A549 (cell line): Measurements from ENCODE around the gene SLC38A3. TPM values are rescaled to one million over a fixed set of nuclear protein-coding genes. Genes with fewer than 3 reads are reported as not detected.
A peak's percentile ranks its signal among the peaks of the same experiment; 100 is the strongest.

Experiments used
- ATAC-seq, 2 experiments: fragments of 200-7000 bp in 1 of 2; fragments of >200 bp in 1 of 2; cut with Nextera tagmentation in 1 of 2; cut with Tn5 transposase in 1 of 2; 3 replicates each; pipeline versions ENCODE4 v1.8.0 to v1.9.1; 2018 to 2020; ENCODE audit warnings: mild to moderate bottlenecking in 1 of 2, moderate library complexity in 1 of 2
- CTCF ChIA-PET: fragments of 300-600 bp; sonication (Branson Sonifier 250); formaldehyde crosslinking; extraction: SDS; loops from one replicate; lab custom pipeline; 2021; ENCODE audit warnings: antibody characterized with exemption, inconsistent platforms; lab: Yijun Ruan, JAX
- POLR2A ChIA-PET: fragments of 350-600 bp; formaldehyde crosslinking; extraction: SDS; loops from one replicate; lab custom pipeline; 2021; ENCODE audit warnings: antibody characterized with exemption, inconsistent platforms; lab: Yijun Ruan, JAX
- DNase-seq, 2 experiments: peaks; one replicate each; pipeline versions ENCODE4 v3.0.0 to v3.0.0-alpha.2; 2011 to 2016; ENCODE audit warnings: low read depth in 1 of 2, low spot score in 1 of 2
- FAIRE-seq: peaks from 2 replicates; lab custom pipeline; 2011; peaks lifted over from hg19 to GRCh38; lab: Jason Lieb, UNC
- H3K27ac ChIP-seq, 2 experiments: fragments of >200 bp; sonication (Bioruptor Twin); formaldehyde crosslinking; 3 replicates each; pipeline ENCODE4 v1.5.1; 2016 to 2017
- H3K4me1 ChIP-seq: fragments of >200 bp; sonication (Bioruptor Twin); formaldehyde crosslinking; 3 replicates; pipeline ENCODE4 v1.6.1; 2016
- H3K4me2 ChIP-seq: fragments of >200 bp; sonication (Bioruptor Twin); formaldehyde crosslinking; 3 replicates; pipeline ENCODE4 v1.6.1; 2016
- H3K4me3 ChIP-seq: fragments of >200 bp; sonication (Bioruptor Twin); formaldehyde crosslinking; 3 replicates; pipeline ENCODE4 v1.5.1; 2016
- H3K9me3 ChIP-seq: fragments of >200 bp; sonication (Bioruptor Twin); formaldehyde crosslinking; 3 replicates; pipeline ENCODE4 v1.6.1; 2016
- CBX2 ChIP-seq: fragments of 200-600 bp; sonication (generic); IDR thresholded peaks from 2 replicates; pipeline ENCODE4 v1.6.1; 2016; ENCODE audit warnings: low read depth, mild to moderate bottlenecking, borderline replicate concordance
- CBX8 ChIP-seq: fragments of 200-600 bp; sonication (generic); IDR thresholded peaks from 2 replicates; pipeline ENCODE4 v1.6.1; 2016
- CHD2 ChIP-seq: fragments of 150-350 bp; IDR thresholded peaks from 2 replicates; pipeline ENCODE4 v1.6.1; 2014; ENCODE audit warnings: low read length; ENCODE audit not compliant: partially characterized antibody
- CTCF ChIP-seq: fragments of >200 bp; sonication (Bioruptor Twin); formaldehyde crosslinking; IDR thresholded peaks from 3 replicates; pipeline ENCODE4 v1.5.1; 2016
- EHF ChIP-seq: fragments of 250-450 bp; sonication (Bioruptor Pico); IDR thresholded peaks from 2 replicates; pipeline ENCODE4 v1.5.0; 2020; ENCODE audit warnings: mild to moderate bottlenecking
- EP300 ChIP-seq, 2 experiments: fragments of >200 bp; sonication (Bioruptor Twin); formaldehyde crosslinking; IDR thresholded peaks; 2 replicates in 1 of 2; 3 replicates in 1 of 2; pipeline ENCODE4 v1.6.1; 2016 to 2017
- ESRRA ChIP-seq: fragments of 150-350 bp; IDR thresholded peaks from 2 replicates; pipeline ENCODE4 v1.6.1; 2014; ENCODE audit warnings: mild to moderate bottlenecking, low read length, borderline replicate concordance
- FOSL2 ChIP-seq, 2 experiments: fragments of 450-650 bp in 1 of 2; fragments of >200 bp in 1 of 2; sonication (Bioruptor Twin) in 1 of 2; formaldehyde crosslinking; IDR thresholded peaks; 2 replicates each; pipeline versions ENCODE4 v1.5.0 to v1.6.1; 2016 to 2020; ENCODE audit warnings: mild to moderate bottlenecking in 1 of 2, moderate library complexity in 1 of 2
- FOXS1 ChIP-seq: fragments of 250-450 bp; sonication (Bioruptor Pico); IDR thresholded peaks from 2 replicates; pipeline ENCODE4 v1.5.0; 2020; ENCODE audit warnings: mild to moderate bottlenecking, moderate library complexity
- HEYL ChIP-seq: fragments of 250-450 bp; sonication (Bioruptor Pico); IDR thresholded peaks from 2 replicates; pipeline ENCODE4 v1.8.0; 2021; ENCODE audit warnings: mild to moderate bottlenecking, moderate library complexity
- HOXA7 ChIP-seq: fragments of 250-450 bp; sonication (Bioruptor Pico); IDR thresholded peaks from 2 replicates; pipeline ENCODE4 v1.5.0; 2020; ENCODE audit warnings: mild to moderate bottlenecking, moderate library complexity
- JUNB ChIP-seq: fragments of >200 bp; sonication (Bioruptor Twin); formaldehyde crosslinking; IDR thresholded peaks from 2 replicates; pipeline ENCODE4 v1.6.1; 2016
- KDM5A ChIP-seq: fragments of 200-600 bp; sonication (generic); IDR thresholded peaks from 2 replicates; pipeline ENCODE4 v1.6.1; 2016; ENCODE audit warnings: antibody characterized with exemption, mild to moderate bottlenecking
- MAFK ChIP-seq: fragments of 450-650 bp; IDR thresholded peaks from 2 replicates; pipeline ENCODE4 v1.6.1; 2014; ENCODE audit not compliant: partially characterized antibody
- MAX ChIP-seq: IDR thresholded peaks from 2 replicates; pipeline ENCODE4 v1.6.1; 2012
- NFE2L2 ChIP-seq: fragments of 150-350 bp; conservative IDR thresholded peaks from 2 replicates; pipeline ENCODE4 v1.6.1; 2014; ENCODE audit warnings: low read length
- PHF8 ChIP-seq: fragments of 200-600 bp; sonication (generic); IDR thresholded peaks from 2 replicates; pipeline ENCODE4 v1.6.1; 2016; ENCODE audit warnings: low read depth, mild to moderate bottlenecking, antibody characterized with exemption, moderate library complexity, borderline replicate concordance
- POLR2A ChIP-seq: IDR thresholded peaks from 2 replicates; pipeline ENCODE4 v1.6.1; 2012; ENCODE audit warnings: mild to moderate bottlenecking, low read length
- SMC3 ChIP-seq: fragments of >200 bp; sonication (Bioruptor Twin); formaldehyde crosslinking; IDR thresholded peaks from 3 replicates; pipeline ENCODE4 v1.6.1; 2018; ENCODE audit warnings: inconsistent platforms
- SREBF2 ChIP-seq: fragments of 450-650 bp; IDR thresholded peaks from 2 replicates; pipeline ENCODE4 v1.6.1; 2014; ENCODE audit warnings: mild to moderate bottlenecking, moderate library complexity
- TFCP2L1 ChIP-seq: fragments of 250-450 bp; sonication (Bioruptor Pico); IDR thresholded peaks from 2 replicates; pipeline ENCODE4 v1.5.0; 2021; ENCODE audit warnings: mild to moderate bottlenecking
- TP53 ChIP-seq: fragments of 250-450 bp; sonication (Bioruptor Pico); IDR thresholded peaks from 2 replicates; pipeline ENCODE4 v1.5.0; 2021; ENCODE audit warnings: mild to moderate bottlenecking, moderate library complexity
- USF2 ChIP-seq: fragments of 450-650 bp; IDR thresholded peaks from 2 replicates; pipeline ENCODE4 v1.6.1; 2014; ENCODE audit warnings: antibody characterized with exemption
- ZC3H11A ChIP-seq: fragments of 450-650 bp; IDR thresholded peaks from 2 replicates; pipeline ENCODE4 v1.6.1; 2014; ENCODE audit warnings: antibody characterized with exemption, mild to moderate bottlenecking
- ZSCAN20 ChIP-seq: fragments of 250-450 bp; sonication (Bioruptor Pico); IDR thresholded peaks from 2 replicates; pipeline ENCODE4 v1.8.0; 2022; ENCODE audit warnings: mild to moderate bottlenecking, moderate library complexity
- WGBS: methylation state at CpG from one replicate; pipeline ENCODE4 v1.1.6; 2017; ENCODE audit errors: missing lambda C conversion rate; 5-methylcytosine and 5-hydroxymethylcytosine counted together
- polyA plus RNA-seq, 4 experiments: library from polyadenylated mRNA; depleted of rRNA in 3 of 4; stranded (reverse); fragments of >200 nt; fragmentation: RNase III in 1 of 4; extraction: RNeasy Plus Mini Kit Qiagen cat#74134 plus additional on column Dnase treatment in 1 of 4; gene quantifications; 2 replicates in 3 of 4; 3 replicates in 1 of 4; pipeline ENCODE4 v1.2.3, GENCODE V29; 2011 to 2017

The SLC38A3 gene
- polyA plus RNA-seq, 2 of the 4 experiments (the other 2 are of a cell fraction), result 0.05 TPM; not detected in 1

GRCh38 chr3:50181985-50182384 lies 23.1 kb upstream of the SLC38A3 start (continued):
- TF ChIP-seq FOSL2 (IDR thresholded peaks at IDR 0.05), result no peak
- no peak for TF ChIP-seq FOSL2 (CRISPR knock-in tag; IDR thresholded peaks at IDR 0.05)
- TF ChIP-seq FOXS1, result no peak
- TF ChIP-seq CTCF, result no peak
- TF ChIP-seq USF2, result no peak
- TF ChIP-seq KDM5A, result no peak
- TF ChIP-seq ZSCAN20 (CRISPR knock-in tag), result no peak
- TF ChIP-seq EP300 (IDR thresholded peaks at IDR 0.05), result no peak
- TF ChIP-seq, all 56 proteins: peak for 0

- CTCF ChIA-PET, result interaction anchor here (0.6 to 18.7 kb wide), 11 partner anchors 10 to 124 kb away, joined by 3 to 240 read pairs (median 6); no protein-coding TSS in a partner anchor
- H3K4me1 ChIP-seq, result peaks cover 6% of the 10 kb centered on the region; the same call in 1 of the 3 replicates
- H3K27ac ChIP-seq, result no peak overlapping the region
- peak in 1 of 2 experiments; percentile 40; a peak in 3 of 6 replicates for ATAC-seq
- no peak overlapping the region for H3K4me3 ChIP-seq
- TF ChIP-seq EHF (CRISPR knock-in tag), result no peak
- TF ChIP-seq ZSCAN20 (CRISPR knock-in tag), result no peak
- no peak for TF ChIP-seq HEYL (CRISPR knock-in tag)
- TF ChIP-seq TFCP2L1 (CRISPR knock-in tag), result no peak
- no peak for TF ChIP-seq EP300 (IDR thresholded peaks at IDR 0.05)
- TF ChIP-seq NFE2L2, result no peak
- no peak for TF ChIP-seq SMC3
- no peak for TF ChIP-seq TP53
- no peak for TF ChIP-seq POLR2A
- TF ChIP-seq ESRRA, result no peak
- no peak for TF ChIP-seq CHD2
- no peak for TF ChIP-seq MAX
- no peak for TF ChIP-seq JUNB
- no peak for TF ChIP-seq PHF8
- no peak for TF ChIP-seq SREBF2
- TF ChIP-seq HOXA7 (CRISPR knock-in tag), result no peak
- TF ChIP-seq ZC3H11A, result no peak
- no peak for TF ChIP-seq USF2
- TF ChIP-seq, all 56 proteins: peak for 0
- H3K4me2 ChIP-seq, result no peak overlapping the region
- no peaks in the 10 kb centered on the region for H3K9me3 ChIP-seq
- POLR2A ChIA-PET, result no interaction called here
- FAIRE-seq (no peak), DNase-seq (no peak)
- WGBS, result 78% methylated on average over 26 of the region's 26 CpGs
Measured at GRCh38 chr3:50182533-50183099, 22.5 kb upstream of the SLC38A3 start.

- TF ChIP-seq CBX8, result no peak
- no peak for TF ChIP-seq SREBF2
- TF ChIP-seq TFCP2L1 (CRISPR knock-in tag), result no peak
- TF ChIP-seq MAFK, result no peak
- TF ChIP-seq NFE2L2, result no peak
- TF ChIP-seq CBX2, result no peak
- TF ChIP-seq POLR2A, result no peak
- TF ChIP-seq, all 56 proteins: peak for 0
- CTCF ChIA-PET, result interaction anchor here (0.6 to 18.7 kb wide), 10 partner anchors 9 to 438 kb away, joined by 3 to 240 read pairs (median 5); no protein-coding TSS in a partner anchor
- peaks cover 6% of the 10 kb centered on the region; the same call in 1 of the 3 replicates for H3K4me1 ChIP-seq
- no peak overlapping the region for H3K27ac ChIP-seq
- POLR2A ChIA-PET, result interaction anchor here (0.9 kb wide), 1 partner anchor 11 kb away, joined by 3 read pairs; no protein-coding TSS in a partner anchor
- H3K9me3 ChIP-seq, result no peaks in the 10 kb centered on the region
- no peak for FAIRE-seq
- ATAC-seq, result no peak
- DNase-seq, result no peak
- H3K4me2 ChIP-seq, result no peak overlapping the region
- no peak overlapping the region for H3K4me3 ChIP-seq
- WGBS, result 97% methylated on average over 5 of the region's 6 CpGs
Measured at GRCh38 chr3:50183755-50184154, 21.3 kb upstream of the SLC38A3 start.
